GM12891 (cell line): ENCODE results near the gene MISP.
A peak's percentile ranks its signal among the peaks of the same experiment; 100 is the strongest.
"Not testable (repeated sequence)": the region's sequence is repeated elsewhere in the genome, so short reads cannot be mapped to it uniquely, and the experiment has no call there.

ENCODE experiments used
- DNase-seq: peaks from one replicate; pipeline ENCODE4 v3.0.0; 2011; ENCODE audit warnings: low spot score; ENCODE audit not compliant: insufficient read length
- FAIRE-seq: peaks from 2 replicates; lab custom pipeline; 2011; peaks lifted over from hg19 to GRCh38; lab: Jason Lieb, UNC
- PAX5 ChIP-seq: IDR thresholded peaks from 2 replicates; pipeline ENCODE4 v1.6.1; 2011; ENCODE audit warnings: low read length, moderate library complexity, mild to moderate bottlenecking; ENCODE audit not compliant: insufficient read depth, severe bottlenecking
- POLR2A ChIP-seq: IDR thresholded peaks from 2 replicates; pipeline ENCODE4 v1.6.1; 2011; ENCODE audit warnings: low read depth, low read length, control low read depth
- POLR2AphosphoS5 ChIP-seq: IDR thresholded peaks from 2 replicates; pipeline ENCODE4 v1.6.1; 2011; ENCODE audit warnings: low read depth, low read length, control low read depth
- POU2F2 ChIP-seq: IDR thresholded peaks from 2 replicates; pipeline ENCODE4 v1.6.1; 2011; ENCODE audit warnings: low read depth, mild to moderate bottlenecking, control low read depth, low read length, moderate library complexity
- SPI1 ChIP-seq: IDR thresholded peaks from 2 replicates; pipeline ENCODE4 v1.6.1; 2011; ENCODE audit warnings: low read depth, low read length, control low read depth
- TAF1 ChIP-seq: IDR thresholded peaks from 2 replicates; pipeline ENCODE4 v1.6.1; 2011; ENCODE audit warnings: low read depth, low read length, control low read depth

The MISP gene

DNA sequence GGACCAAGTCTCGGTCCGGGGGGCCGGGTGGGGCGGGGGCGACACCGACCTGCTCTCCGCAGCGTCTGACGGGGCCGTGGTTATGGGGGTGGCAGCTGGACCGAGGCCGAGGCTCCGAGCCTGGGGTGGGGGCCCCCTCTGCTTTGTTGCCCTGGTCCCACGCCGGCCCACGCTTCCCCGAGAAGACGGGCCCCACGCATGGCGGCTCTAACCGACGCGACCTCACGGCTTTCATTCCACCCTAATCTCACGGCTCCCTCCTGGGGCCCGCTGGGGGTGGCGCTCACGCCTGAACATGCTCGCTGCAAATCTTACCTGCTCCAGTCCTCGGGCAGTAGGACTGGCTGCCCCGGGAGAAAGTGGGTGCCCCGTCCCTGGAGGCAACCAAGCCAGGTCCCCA lies 14.8 kb upstream of the MISP start:
- FAIRE-seq: no peak
- TF ChIP-seq POLR2AphosphoS5 (no peak), PAX5 (no peak), SPI1 (no peak), TAF1 (no peak), POLR2A (no peak), POU2F2 (no peak)
- no peak for DNase-seq

DNA sequence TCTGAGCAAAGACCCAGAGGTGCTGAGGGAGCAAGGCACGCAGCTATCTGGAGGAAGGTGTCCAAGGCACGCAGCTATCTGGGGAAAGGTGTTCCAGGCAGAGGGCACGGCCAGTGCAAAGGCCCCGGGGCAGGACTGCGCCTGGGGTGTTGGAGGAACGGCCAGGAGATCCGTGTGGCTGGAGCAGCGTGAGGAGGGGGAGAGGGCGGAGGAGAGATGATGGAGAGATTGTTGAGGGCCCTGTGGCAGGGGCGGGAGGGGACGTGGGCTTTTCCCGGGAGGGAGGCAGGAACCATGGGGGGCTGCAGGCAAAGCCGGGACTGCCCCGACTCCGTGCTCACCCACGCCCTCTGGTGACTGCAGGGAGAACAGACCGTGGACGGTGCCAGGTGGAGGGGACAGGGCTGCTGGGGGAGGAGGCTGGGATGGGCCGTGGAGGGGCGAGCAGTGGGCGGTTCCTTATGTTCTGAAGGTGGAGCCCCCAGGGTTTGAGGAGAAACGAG lies 13.3 kb upstream of the MISP start:
- FAIRE-seq (peak; percentile 78), DNase-seq (peak; percentile 87)
- TF ChIP-seq SPI1 (no peak), PAX5 (no peak), POU2F2 (no peak), POLR2A (no peak), POLR2AphosphoS5 (no peak), TAF1 (no peak)

DNA sequence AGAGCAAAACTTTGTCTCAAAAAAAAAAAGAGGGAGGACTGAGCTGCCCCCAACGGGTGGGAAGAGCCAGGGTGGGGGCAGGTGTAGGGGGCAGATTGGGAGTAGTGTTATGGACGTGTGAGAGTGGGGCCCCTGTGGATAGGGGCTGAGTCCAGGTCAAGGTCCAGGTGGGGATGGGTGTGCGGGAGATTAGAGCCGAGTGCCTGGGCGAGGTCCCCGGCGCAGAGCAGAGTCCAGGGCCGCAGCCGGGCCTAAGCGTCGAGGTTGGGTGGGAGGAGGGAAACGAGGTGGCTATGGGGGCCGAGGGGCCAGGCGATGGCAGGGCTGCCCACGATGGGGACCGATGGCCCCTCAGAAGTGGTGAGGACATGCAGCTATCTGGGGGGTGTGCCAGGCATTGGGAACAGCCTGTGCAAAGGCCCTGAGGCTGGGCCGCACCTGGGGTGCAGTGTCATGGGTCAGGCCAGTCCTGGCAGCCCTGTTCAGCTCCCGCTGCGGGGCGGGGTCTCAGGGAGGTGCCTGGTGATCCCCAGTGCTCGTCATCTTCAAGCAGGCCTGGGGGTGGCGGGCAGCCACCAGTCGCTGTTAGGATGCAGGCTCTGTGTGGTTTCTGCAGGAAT lies 12.3 kb upstream of the MISP start:
- DNase-seq: no peak
- no peak for FAIRE-seq
- TF ChIP-seq PAX5 (no peak), TAF1 (no peak), POLR2A (no peak), POU2F2 (no peak), SPI1 (no peak), POLR2AphosphoS5 (no peak)

- FAIRE-seq: no peak
- TF ChIP-seq TAF1: no peak
- TF ChIP-seq PAX5: no peak
- no peak for TF ChIP-seq POU2F2
- TF ChIP-seq POLR2AphosphoS5: no peak
- TF ChIP-seq SPI1: no peak
- TF ChIP-seq POLR2A: no peak
- no peak for DNase-seq
These were observed 10.8 kb upstream of the MISP start for GRCh38 chr19:739998-740715.

- not testable (repeated sequence) for DNase-seq, FAIRE-seq
These were observed 10.0 kb upstream of the MISP start for GRCh38 chr19:740816-741505.

- DNase-seq (no peak), FAIRE-seq (no peak)
- TF ChIP-seq POLR2A (no peak), PAX5 (no peak)
These were observed 9.3 kb upstream of the MISP start for GRCh38 chr19:741506-742131.

DNA sequence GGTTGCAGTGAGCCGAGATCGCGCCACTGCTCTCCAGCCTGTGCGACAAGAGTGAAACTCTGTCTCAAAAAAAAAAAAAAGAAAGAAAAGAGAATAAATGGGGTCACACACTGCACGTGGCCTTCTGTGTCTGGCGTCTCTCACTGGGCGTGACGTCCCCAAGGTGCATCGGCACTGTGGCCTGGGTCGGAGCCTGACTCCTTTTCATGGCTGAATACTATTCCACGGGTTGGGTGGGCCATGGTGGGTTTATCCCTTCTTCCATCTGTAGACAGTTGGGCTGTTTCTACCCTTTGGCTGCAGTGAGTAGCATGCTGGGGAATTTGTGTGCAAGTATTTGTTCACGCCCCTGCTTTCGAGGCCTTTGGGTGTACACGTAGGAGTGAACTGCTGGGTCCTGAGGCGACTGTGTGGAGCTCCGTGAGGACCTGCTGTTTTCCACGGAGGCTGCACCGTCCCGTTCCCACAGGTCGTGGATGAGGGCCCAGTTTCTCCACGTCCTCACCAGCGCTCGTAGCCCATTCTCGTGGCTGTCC lies 8.3 kb upstream of the MISP start:
- TF ChIP-seq PAX5: no peak
- TF ChIP-seq POLR2AphosphoS5: no peak
- no peak for TF ChIP-seq TAF1
- TF ChIP-seq POLR2A: no peak
- TF ChIP-seq POU2F2: no peak
- no peak for TF ChIP-seq SPI1
- no peak for FAIRE-seq

GRCh38 chr19:743168-743687 lies 7.7 kb upstream of the MISP start:
- DNase-seq: no peak
- TF ChIP-seq SPI1 (no peak), TAF1 (no peak), POLR2AphosphoS5 (no peak), PAX5 (no peak), POLR2A (no peak), POU2F2 (no peak)
- FAIRE-seq: no peak

More for the DNA sequence above, 8.3 kb upstream of the MISP start:
- no peak for DNase-seq

GRCh38 chr19:745138-745537 lies 5.8 kb upstream of the MISP start:
- DNase-seq, FAIRE-seq: not testable (repeated sequence)
